Ovary (tissue), 9 donors: Measurements from ENCODE around the gene PSD4. TPM values are rescaled to one million over a fixed set of nuclear protein-coding genes. Genes with fewer than 3 reads are reported as not detected.

ENCODE experiments used
- DNase-seq, 5 donors: peaks; one replicate each; pipeline ENCODE4 v3.0.0-alpha.2; 2019 to 2020
- H3K27ac ChIP-seq, 2 donors: fragments of 200-600 bp; one replicate each; pipeline versions ENCODE4 v1.5.1 to v1.8.0; 2019 to 2022
- H3K27me3 ChIP-seq: fragments of 200-600 bp; one replicate; pipeline ENCODE4 v1.8.0; 2022
- H3K36me3 ChIP-seq: fragments of 200-600 bp; sonication (generic); one replicate; pipeline ENCODE4 v1.5.1; 2019
- H3K4me1 ChIP-seq: one replicate; pipeline ENCODE4 v1.8.1; 2013; ENCODE audit warnings: mild to moderate bottlenecking, moderate library complexity; ENCODE audit not compliant: insufficient read depth
- H3K4me3 ChIP-seq: fragments of 200-600 bp; sonication (generic); one replicate; pipeline ENCODE4 v1.5.1; 2017
- H3K9me3 ChIP-seq, 2 donors: fragments of 200-600 bp in 1 of 2; sonication (generic) in 1 of 2; one replicate each; pipeline versions ENCODE4 v1.5.1 to v1.8.1; 2013 to 2019; ENCODE audit warnings: mild to moderate bottlenecking in 1 of 2, moderate library complexity in 1 of 2
- CTCF ChIP-seq, 3 donors: fragments of 450-650 bp in 2 of 3; fragments of 200-600 bp in 1 of 3; IDR thresholded peaks; one replicate each; pipeline versions ENCODE4 v1.5.1 to v1.8.0; 2016 to 2022; ENCODE audit warnings: antibody characterized with exemption in 3 of 3, mild to moderate bottlenecking in 1 of 3
- EP300 ChIP-seq: sonication (generic); formaldehyde crosslinking; IDR thresholded peaks from one replicate; pipeline ENCODE4 v1.6.1; 2017; ENCODE audit warnings: antibody characterized with exemption
- POLR2A ChIP-seq: fragments of 450-650 bp; IDR thresholded peaks from one replicate; pipeline ENCODE4 v1.6.1; 2017; ENCODE audit warnings: antibody characterized with exemption, mild to moderate bottlenecking, moderate library complexity
- WGBS, 3 donors: extraction: QIAGEN DNeasy Blood & Tissue Kit in 1 of 3; methylation state at CpG; one replicate each; pipeline versions ENCODE4 v1.1.5 to v1.1.7; 2013 to 2017; 5-methylcytosine and 5-hydroxymethylcytosine counted together
- intact Hi-C, 4 donors: fragments of 100-400 bp; cut with DNase I; formaldehyde crosslinking; loops; one replicate each; pipeline versions ENCODE4 v1.11.0 to v1.15.1; 2022 to 2023
- polyA plus RNA-seq, 2 donors: library from polyadenylated mRNA; stranded (reverse); fragments of 200-250 nt in 1 of 2; fragments of 350-450 nt in 1 of 2; fragmentation: Illumina TruSeq in 1 of 2; extraction: RNeasy Lipid Tissue Mini Kit (QIAGEN cat#74804) in 1 of 2; gene quantifications; one replicate each; pipeline ENCODE4 v1.2.3, GENCODE V29; 2013 to 2014
- total RNA-seq, 7 donors: library from RNA; depleted of rRNA in 2 of 7; stranded (reverse); fragments of >200 nt in 2 of 7; fragmentation: NEBNext Ultra II Directional in 3 of 7; extraction: Animal tissue kit (Norgen Biotek cat#: 25700) in 3 of 7; gene quantifications; one replicate each; pipeline versions ENCODE4 v1.1.0 to v1.2.4, GENCODE V29; 2016 to 2023
- donor health status: DM: no; HTN: no; CAD: no; lungs with moderate emphysema.
- donor health status: DM: no; HTN: no; CAD: no.
- donor health status: Bipolar disorder and iron deficiency.
- donor health status: DM: yes; HTN: yes; CAD: no.
- donor health status: DM: no; HTN: no; CAD: no.
- donor health status: DM: yes; HTN: yes; CAD: no.

Gene PSD4
- total and polyA plus RNA-seq, 9 donors = 1.2 to 14.1 (median 3.4) TPM

DNA sequence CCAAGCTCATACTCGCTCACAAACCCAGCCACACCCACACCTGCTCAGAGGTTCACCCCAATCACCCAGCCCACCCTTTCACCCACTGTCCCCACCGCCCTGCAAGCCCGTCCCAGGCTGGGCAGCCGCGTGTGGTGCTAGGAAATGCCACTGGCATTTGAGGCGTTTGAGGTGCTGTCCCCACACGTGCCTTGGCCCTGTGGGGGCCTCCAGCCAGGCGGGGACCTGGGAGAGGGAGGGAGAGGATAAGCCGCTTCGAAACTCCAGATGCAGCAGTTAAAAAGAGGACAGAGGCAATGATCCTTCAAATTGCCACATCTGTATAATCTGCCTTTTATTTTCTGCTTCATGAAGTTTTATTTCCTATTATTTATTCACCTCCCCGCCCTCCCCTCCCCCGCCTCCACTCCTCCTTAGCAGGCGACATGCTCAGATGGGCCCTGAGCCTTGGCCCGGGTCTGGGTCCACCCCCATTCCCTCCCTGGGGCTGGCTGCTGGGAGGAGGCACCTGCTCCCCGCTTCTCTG, 35.9 kb downstream of the PSD4 start:
- H3K9me3 ChIP-seq = no peaks in the 10 kb centered on the region
- WGBS, 3 donors = 82 to 83% (median 82%) methylated on average over 15 of the region's 15 CpGs
- no peak for DNase-seq
- intact Hi-C loops = loop anchor here in 2 of 4 donors (10.0 kb wide), 1 partner anchor 155 kb away; no protein-coding TSS in a partner anchor
- H3K27ac ChIP-seq = no peak overlapping the region
- no peak for TF ChIP-seq CTCF (IDR thresholded peaks at IDR 0.05)
- no peak for TF ChIP-seq POLR2A
- TF ChIP-seq EP300 = no peak
- H3K4me1 ChIP-seq = peaks cover 2% of the 10 kb centered on the region
- no peak overlapping the region for H3K4me3 ChIP-seq
- no peaks in the 10 kb centered on the region for H3K36me3 ChIP-seq
- H3K27me3 ChIP-seq = no peaks in the 10 kb centered on the region

GRCh38 chr2:113211226-113212105, 37.7 kb downstream of the PSD4 start:
- no peak for TF ChIP-seq CTCF (IDR thresholded peaks at IDR 0.05)
- TF ChIP-seq EP300 = no peak
- no peak for TF ChIP-seq POLR2A
- 64 to 69% (median 66%) methylated on average over 13 of the region's 13 CpGs for WGBS, 3 donors
- intact Hi-C loops = loop anchor here in 1 of 4 donors (10.0 kb wide), 1 partner anchor 153 kb away; no protein-coding TSS in a partner anchor
- peak in 2 of 5 donors; percentile 21 to 35 for DNase-seq
- no peaks in the 10 kb centered on the region for H3K9me3 ChIP-seq
- H3K27ac ChIP-seq = peak overlapping the region in 1 of 2 donors; percentile 3
- H3K27me3 ChIP-seq = no peaks in the 10 kb centered on the region
- H3K4me1 ChIP-seq = peaks cover 2% of the 10 kb centered on the region
- H3K4me3 ChIP-seq = no peak overlapping the region
- H3K36me3 ChIP-seq = no peaks in the 10 kb centered on the region

DNA sequence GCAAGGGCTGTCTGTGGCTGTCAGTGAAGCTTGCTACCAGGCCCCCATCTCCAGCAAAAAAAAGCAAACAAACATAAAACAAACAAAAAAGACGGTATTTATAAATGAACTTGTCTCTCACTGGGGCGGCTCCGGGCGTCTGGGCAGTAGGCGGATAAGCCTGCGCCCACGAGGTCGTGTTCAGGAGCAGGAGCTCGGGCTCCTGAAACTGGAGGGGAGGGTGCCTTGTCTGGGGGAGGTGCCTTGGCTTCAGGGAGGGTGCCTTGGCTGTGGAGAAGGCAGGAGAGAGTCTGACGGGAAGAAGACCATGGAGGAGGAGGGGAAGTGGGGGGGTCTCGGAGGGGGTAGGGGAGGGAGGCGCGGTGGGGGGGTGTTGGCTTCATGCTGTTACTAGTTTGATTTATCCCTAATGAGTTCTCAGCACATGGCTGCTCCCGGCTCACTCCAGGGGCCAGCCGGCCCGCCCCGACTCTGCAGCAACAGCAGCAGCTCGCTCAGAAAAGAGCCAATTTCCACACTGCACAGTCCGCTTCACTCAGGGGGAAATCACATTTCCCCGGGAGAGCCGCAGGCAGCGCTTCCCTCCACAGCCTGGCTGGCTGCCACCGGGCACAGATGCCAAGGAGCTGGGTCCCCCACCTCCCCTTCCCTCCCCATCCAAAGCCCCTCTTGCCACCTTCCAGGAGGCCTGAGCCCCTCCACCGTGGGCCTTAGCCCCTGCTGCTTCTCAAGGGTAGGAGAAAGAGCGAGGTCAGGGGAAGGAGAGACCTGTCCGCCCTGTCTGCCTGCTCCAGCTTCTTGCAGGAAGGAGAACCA, 38.7 kb downstream of the PSD4 start:
- no peak overlapping the region for H3K27ac ChIP-seq
- 10 to 13% (median 13%) methylated on average over 26 of the region's 26 CpGs for WGBS, 3 donors
- no peak overlapping the region for H3K4me3 ChIP-seq
- no peaks in the 10 kb centered on the region for H3K27me3 ChIP-seq
- peak; percentile 35 to 42 (median 40) for DNase-seq
- peaks cover 2% of the 10 kb centered on the region for H3K4me1 ChIP-seq
- no peak for TF ChIP-seq POLR2A
- TF ChIP-seq CTCF (IDR thresholded peaks at IDR 0.05) = no peak
- TF ChIP-seq EP300 = no peak
- intact Hi-C loops = loop anchor here in 1 of 4 donors (10.0 kb wide), 1 partner anchor 152 kb away; no protein-coding TSS in a partner anchor
- H3K9me3 ChIP-seq = no peaks in the 10 kb centered on the region
- H3K36me3 ChIP-seq = no peaks in the 10 kb centered on the region
